Measurements from ENCODE around the gene ALKBH2.

Gene ALKBH2

DNA sequence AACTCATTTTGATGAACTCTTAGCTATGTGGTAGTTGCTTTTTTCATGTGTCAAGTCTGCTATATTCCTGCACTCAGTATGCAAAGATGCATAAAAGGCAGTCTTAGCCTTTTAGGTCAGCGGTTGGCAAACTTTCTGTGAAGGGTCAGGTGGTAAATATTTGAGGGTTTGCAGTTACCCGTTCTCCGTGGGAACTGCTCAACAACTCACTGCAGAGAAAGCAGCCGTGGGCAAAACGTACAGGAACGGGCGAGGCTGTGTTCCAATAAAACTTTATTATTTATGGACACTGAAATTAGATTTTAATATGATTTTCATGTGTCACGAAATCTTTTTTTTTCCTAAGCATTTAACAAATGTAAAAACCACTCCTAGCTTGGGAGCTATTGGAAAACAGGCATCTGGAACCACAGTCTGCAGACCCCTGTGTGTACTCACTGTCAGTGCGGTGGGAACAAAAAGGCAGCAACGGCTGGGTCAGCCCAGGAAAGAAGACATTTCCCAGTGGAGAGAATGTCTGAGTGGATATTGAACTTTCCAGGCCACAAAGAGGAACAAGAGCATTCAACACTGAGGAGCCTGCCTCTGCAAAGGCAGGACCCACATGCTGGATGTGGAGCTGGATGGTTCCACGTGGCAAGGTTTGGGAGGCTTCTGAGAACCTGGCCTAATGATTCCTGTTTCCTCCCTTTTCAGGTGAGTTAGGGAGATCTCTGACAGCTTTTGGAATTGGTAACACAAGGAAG lies 19.6 kb upstream of the ALKBH2 start:
- H3K4me1 ChIP-seq (ENCODE audit: control insufficient read depth, insufficient read depth, low read length), result peaks cover 71% of the 10 kb centered on the region
- DNase-seq (ENCODE audit: low read depth), result no peak
- H3K27me3 ChIP-seq (replicated peaks; ENCODE audit: control insufficient read depth, insufficient read depth, low read length), result no peaks in the 10 kb centered on the region
- no peaks in the 10 kb centered on the region for H3K9me3 ChIP-seq (ENCODE audit: control insufficient read depth, low read length)
- peak overlapping the region; percentile 50 for H3K9ac ChIP-seq (ENCODE audit: low read length)
- H3K36me3 ChIP-seq (ENCODE audit: control insufficient read depth, insufficient read depth, low read length, severe bottlenecking), result peaks cover 23% of the 10 kb centered on the region
- H3K4me3 ChIP-seq (ENCODE audit: low read length), result peak overlapping the region; percentile 38

DNA sequence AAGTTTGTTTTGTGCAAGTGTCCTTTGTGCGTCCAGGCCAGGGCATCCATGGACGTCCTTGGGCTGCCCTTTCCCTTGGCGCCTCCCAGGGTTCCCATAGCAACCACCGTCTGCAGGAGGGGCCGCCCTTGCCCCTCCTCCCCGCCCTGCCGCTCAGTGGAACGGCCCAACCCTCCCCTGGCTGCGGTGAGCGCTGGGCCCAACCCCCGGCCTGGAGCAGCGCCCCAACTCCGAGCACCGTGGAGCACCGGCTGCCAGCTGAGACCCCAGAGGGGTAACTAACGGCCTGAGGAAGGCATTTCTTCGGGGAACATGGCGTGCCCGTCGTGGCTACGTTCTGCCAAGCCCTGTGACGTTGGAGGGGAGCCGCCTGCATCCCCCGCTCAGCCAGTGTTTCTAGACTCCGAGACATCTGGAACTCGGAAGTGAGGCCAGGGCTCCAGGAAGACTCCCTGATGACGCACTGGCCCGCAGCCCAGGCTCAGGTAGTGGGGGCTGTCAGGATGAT lies 17.8 kb upstream of the ALKBH2 start:
- Histone ChIP-seq H3K27me3 (replicated peaks; ENCODE audit: control insufficient read depth, insufficient read depth, low read length) (no peaks in the 10 kb centered on the region), H3K36me3 (ENCODE audit: control insufficient read depth, insufficient read depth, low read length, severe bottlenecking) (peaks cover 37% of the 10 kb centered on the region), H3K4me3 (ENCODE audit: low read length) (peak overlapping the region; percentile 84), H3K4me1 (ENCODE audit: control insufficient read depth, insufficient read depth, low read length) (peaks cover 55% of the 10 kb centered on the region), H3K9ac (ENCODE audit: low read length) (peak overlapping the region; percentile 77), H3K9me3 (ENCODE audit: control insufficient read depth, low read length) (no peaks in the 10 kb centered on the region)
- peak; percentile 95 for DNase-seq (ENCODE audit: low read depth)

DNA sequence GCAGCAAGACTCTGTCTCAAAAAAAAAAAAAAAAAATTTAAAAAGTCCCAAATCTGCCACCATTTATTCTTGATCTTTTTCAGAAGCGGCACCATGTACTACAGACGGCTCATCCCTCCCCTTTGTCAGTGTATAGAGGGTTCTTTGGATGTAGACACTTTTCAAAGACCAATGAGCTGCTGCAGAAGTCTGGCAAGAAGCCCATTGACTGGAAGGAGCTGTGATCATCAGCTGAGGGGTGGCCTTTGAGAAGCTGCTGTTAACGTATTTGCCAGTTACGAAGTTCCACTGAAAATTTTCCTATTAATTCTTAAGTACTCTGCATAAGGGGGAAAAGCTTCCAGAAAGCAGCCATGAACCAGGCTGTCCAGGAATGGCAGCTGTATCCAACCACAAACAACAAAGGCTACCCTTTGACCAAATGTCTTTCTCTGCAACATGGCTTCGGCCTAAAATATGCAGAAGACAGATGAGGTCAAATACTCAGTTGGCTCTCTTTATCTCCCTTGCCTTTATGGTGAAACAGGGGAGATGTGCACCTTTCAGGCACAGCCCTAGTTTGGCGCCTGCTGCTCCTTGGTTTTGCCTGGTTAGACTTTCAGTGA lies 16.6 kb upstream of the ALKBH2 start:
- no peak overlapping the region for H3K4me3 ChIP-seq (ENCODE audit: low read length)
- no peaks in the 10 kb centered on the region for H3K9me3 ChIP-seq (ENCODE audit: control insufficient read depth, low read length)
- no peak for DNase-seq (ENCODE audit: low read depth)
- H3K4me1 ChIP-seq (ENCODE audit: control insufficient read depth, insufficient read depth, low read length), result peaks cover 44% of the 10 kb centered on the region
- peak overlapping the region; percentile 77 for H3K9ac ChIP-seq (ENCODE audit: low read length)
- H3K36me3 ChIP-seq (ENCODE audit: control insufficient read depth, insufficient read depth, low read length, severe bottlenecking), result peaks cover 49% of the 10 kb centered on the region
- H3K27me3 ChIP-seq (replicated peaks; ENCODE audit: control insufficient read depth, insufficient read depth, low read length), result no peaks in the 10 kb centered on the region

DNA sequence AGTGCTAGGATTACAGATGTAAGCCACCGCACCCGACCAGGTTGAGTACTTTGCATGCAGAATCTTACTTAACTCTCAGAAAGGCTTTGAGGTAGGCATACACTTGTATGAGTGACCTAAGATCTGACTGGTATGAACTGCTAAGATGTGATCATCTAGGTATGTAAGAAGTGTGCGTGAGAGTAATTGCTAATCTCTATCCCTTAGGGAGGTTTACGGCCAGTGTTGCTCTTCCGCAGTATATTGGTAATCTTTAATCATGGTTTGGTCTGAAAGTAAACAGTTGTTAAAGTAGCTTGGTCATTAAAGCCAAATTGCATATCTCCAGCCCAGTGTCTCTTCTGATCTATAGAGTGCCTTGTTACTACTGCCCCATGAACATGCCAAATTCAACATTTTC lies 11.9 kb upstream of the ALKBH2 start:
- H3K4me1 ChIP-seq (ENCODE audit: control insufficient read depth, insufficient read depth, low read length), result peaks cover 28% of the 10 kb centered on the region
- H3K36me3 ChIP-seq (ENCODE audit: control insufficient read depth, insufficient read depth, low read length, severe bottlenecking), result peaks cover 74% of the 10 kb centered on the region
- DNase-seq (ENCODE audit: low read depth), result no peak
- H3K4me3 ChIP-seq (ENCODE audit: low read length), result no peak overlapping the region
- H3K9ac ChIP-seq (ENCODE audit: low read length), result no peak overlapping the region
- no peaks in the 10 kb centered on the region for H3K9me3 ChIP-seq (ENCODE audit: control insufficient read depth, low read length)
- H3K27me3 ChIP-seq (replicated peaks; ENCODE audit: control insufficient read depth, insufficient read depth, low read length), result no peaks in the 10 kb centered on the region

DNA sequence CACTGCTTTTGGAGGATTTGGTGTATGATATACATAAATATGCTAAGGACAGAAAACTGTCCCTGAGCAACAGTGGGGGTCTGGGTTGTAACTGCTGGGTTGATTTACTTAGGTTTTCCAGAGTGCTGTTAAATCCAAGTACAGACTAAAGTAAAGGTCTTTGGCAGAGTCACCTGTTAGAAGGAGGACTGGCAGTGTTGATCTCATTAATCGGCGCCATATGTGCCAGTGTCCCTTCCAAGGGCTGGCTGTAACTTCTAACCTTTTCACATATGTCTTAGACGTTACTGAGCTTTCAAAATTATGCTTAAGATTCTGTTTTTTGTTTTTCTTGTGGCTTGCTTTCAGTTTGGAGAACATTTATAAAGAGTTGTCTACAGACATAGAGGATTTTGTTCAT lies 9.2 kb upstream of the ALKBH2 start:
- peaks cover 49% of the 10 kb centered on the region for H3K36me3 ChIP-seq (ENCODE audit: control insufficient read depth, insufficient read depth, low read length, severe bottlenecking)
- no peak for DNase-seq (ENCODE audit: low read depth)
- no peaks in the 10 kb centered on the region for H3K9me3 ChIP-seq (ENCODE audit: control insufficient read depth, low read length)
- H3K27me3 ChIP-seq (replicated peaks; ENCODE audit: control insufficient read depth, insufficient read depth, low read length), result no peaks in the 10 kb centered on the region
- peak overlapping the region; percentile 44 for H3K4me3 ChIP-seq (ENCODE audit: low read length)
- peak overlapping the region; percentile 72 for H3K9ac ChIP-seq (ENCODE audit: low read length)
- peaks cover 35% of the 10 kb centered on the region for H3K4me1 ChIP-seq (ENCODE audit: control insufficient read depth, insufficient read depth, low read length)

DNA sequence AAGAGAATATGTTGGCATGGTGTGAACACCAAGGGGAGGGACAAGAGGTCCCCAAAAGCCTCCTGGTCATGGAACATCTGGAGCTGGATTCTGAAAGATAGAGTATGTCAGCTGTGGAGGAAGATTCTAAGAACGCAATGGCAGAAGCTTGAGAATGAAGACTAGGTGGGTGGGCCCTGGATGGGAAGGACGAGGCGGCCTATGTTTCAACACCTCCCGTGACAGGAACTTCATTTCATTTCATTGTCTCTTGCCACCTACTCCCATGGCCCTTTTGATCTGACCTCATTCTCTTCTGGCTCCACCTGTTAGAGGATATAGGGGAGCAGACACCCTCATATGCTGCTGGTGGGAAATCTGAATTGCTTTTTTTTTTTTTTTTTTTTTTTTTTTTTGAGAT lies 7.5 kb upstream of the ALKBH2 start:
- Histone ChIP-seq H3K4me1 (ENCODE audit: control insufficient read depth, insufficient read depth, low read length) (peaks cover 35% of the 10 kb centered on the region), H3K4me3 (ENCODE audit: low read length) (peak overlapping the region; percentile 98), H3K27me3 (replicated peaks; ENCODE audit: control insufficient read depth, insufficient read depth, low read length) (no peaks in the 10 kb centered on the region), H3K9me3 (ENCODE audit: control insufficient read depth, low read length) (no peaks in the 10 kb centered on the region), H3K9ac (ENCODE audit: low read length) (no peak overlapping the region), H3K36me3 (ENCODE audit: control insufficient read depth, insufficient read depth, low read length, severe bottlenecking) (peaks cover 36% of the 10 kb centered on the region)
- no peak for DNase-seq (ENCODE audit: low read depth)

DNA sequence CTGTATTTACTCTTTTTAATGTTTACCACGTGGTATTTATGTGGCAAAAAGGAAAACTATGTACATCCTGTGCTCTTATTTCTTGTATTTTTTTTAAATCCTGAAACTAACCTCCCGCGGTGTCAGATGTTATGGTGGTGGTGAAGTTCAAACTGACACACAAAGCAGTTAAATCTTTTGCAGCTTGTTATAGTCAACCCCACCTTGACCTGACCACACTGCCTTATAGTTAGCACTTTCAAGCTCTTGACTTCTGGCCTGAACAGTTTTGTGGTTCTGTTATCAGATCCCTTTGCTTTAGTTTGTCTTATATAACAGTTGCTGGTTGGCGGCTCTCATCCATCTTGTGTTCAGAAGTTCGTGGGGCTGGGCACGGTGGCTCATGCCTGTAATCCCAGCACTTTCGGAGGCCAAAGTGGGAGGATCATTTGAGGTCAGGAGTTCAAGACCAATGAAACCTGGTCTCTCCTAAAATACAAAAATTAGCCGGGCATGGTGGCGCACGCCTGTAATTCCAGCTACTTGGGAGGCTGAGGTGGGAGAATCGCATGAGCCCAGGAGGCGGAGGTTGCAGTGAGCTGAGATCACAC lies 6.3 kb upstream of the ALKBH2 start:
- peak; percentile 25 for DNase-seq (ENCODE audit: low read depth)
- H3K4me3 ChIP-seq (ENCODE audit: low read length), result peak overlapping the region; percentile 98

DNA sequence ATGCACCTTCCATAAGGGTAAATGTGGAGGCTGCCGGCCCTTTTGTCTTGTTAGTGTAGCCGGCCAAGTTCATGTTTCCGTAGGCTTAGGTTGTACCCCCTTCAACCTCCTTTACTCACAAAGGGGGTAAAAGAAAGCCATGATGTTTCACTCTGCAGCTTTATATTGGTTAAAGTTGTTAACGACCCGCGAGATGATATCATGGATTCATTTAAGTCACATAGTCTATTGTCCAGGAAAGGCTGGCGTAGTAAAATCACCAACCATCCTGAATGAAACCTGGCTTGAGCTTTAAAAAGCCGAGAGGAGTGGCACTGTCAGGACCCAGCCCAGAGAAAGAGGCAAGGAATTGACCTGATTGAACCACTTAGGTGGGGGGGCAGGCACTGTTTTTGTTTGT lies 5.4 kb upstream of the ALKBH2 start:
- no peaks in the 10 kb centered on the region for H3K9me3 ChIP-seq (ENCODE audit: control insufficient read depth, low read length)
- H3K4me3 ChIP-seq (ENCODE audit: low read length), result peak overlapping the region; percentile 98
- H3K27me3 ChIP-seq (replicated peaks; ENCODE audit: control insufficient read depth, insufficient read depth, low read length), result no peaks in the 10 kb centered on the region
- H3K4me1 ChIP-seq (ENCODE audit: control insufficient read depth, insufficient read depth, low read length), result peaks cover 35% of the 10 kb centered on the region
- H3K9ac ChIP-seq (ENCODE audit: low read length), result peak overlapping the region; percentile 98
- peak; percentile 47 for DNase-seq (ENCODE audit: low read depth)
- peaks cover 15% of the 10 kb centered on the region for H3K36me3 ChIP-seq (ENCODE audit: control insufficient read depth, insufficient read depth, low read length, severe bottlenecking)

More for the DNA sequence above, 6.3 kb upstream of the ALKBH2 start:
- no peaks in the 10 kb centered on the region for H3K9me3 ChIP-seq (ENCODE audit: control insufficient read depth, low read length)
- peak overlapping the region; percentile 98 for H3K9ac ChIP-seq (ENCODE audit: low read length)
- peaks cover 35% of the 10 kb centered on the region for H3K4me1 ChIP-seq (ENCODE audit: control insufficient read depth, insufficient read depth, low read length)
- no peaks in the 10 kb centered on the region for H3K27me3 ChIP-seq (replicated peaks; ENCODE audit: control insufficient read depth, insufficient read depth, low read length)
- H3K36me3 ChIP-seq (ENCODE audit: control insufficient read depth, insufficient read depth, low read length, severe bottlenecking), result peaks cover 24% of the 10 kb centered on the region

DNA sequence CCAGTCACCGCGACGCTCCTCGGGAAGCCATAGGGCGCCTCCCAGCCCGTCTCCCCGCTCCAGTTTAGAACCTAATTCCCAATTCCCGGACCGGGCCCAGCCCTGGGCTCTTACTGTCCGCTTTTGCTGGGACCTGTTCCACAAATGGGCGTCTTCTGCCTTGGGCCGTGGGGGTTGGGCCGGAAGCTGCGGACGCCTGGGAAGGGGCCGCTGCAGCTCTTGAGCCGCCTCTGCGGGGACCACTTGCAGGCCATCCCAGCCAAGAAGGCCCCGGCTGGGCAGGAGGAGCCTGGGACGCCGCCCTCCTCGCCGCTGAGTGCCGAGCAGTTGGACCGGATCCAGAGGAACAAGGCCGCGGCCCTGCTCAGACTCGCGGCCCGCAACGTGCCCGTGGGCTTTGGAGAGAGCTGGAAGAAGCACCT lies 4.9 kb upstream of the ALKBH2 start:
- Histone ChIP-seq H3K9ac (ENCODE audit: low read length) (peak overlapping the region; percentile 98), H3K4me1 (ENCODE audit: control insufficient read depth, insufficient read depth, low read length) (peaks cover 35% of the 10 kb centered on the region), H3K4me3 (ENCODE audit: low read length) (peak overlapping the region; percentile 98), H3K9me3 (ENCODE audit: control insufficient read depth, low read length) (no peaks in the 10 kb centered on the region), H3K36me3 (ENCODE audit: control insufficient read depth, insufficient read depth, low read length, severe bottlenecking) (peaks cover 11% of the 10 kb centered on the region), H3K27me3 (replicated peaks; ENCODE audit: control insufficient read depth, insufficient read depth, low read length) (no peaks in the 10 kb centered on the region)
- peak; percentile 82 for DNase-seq (ENCODE audit: low read depth)

DNA sequence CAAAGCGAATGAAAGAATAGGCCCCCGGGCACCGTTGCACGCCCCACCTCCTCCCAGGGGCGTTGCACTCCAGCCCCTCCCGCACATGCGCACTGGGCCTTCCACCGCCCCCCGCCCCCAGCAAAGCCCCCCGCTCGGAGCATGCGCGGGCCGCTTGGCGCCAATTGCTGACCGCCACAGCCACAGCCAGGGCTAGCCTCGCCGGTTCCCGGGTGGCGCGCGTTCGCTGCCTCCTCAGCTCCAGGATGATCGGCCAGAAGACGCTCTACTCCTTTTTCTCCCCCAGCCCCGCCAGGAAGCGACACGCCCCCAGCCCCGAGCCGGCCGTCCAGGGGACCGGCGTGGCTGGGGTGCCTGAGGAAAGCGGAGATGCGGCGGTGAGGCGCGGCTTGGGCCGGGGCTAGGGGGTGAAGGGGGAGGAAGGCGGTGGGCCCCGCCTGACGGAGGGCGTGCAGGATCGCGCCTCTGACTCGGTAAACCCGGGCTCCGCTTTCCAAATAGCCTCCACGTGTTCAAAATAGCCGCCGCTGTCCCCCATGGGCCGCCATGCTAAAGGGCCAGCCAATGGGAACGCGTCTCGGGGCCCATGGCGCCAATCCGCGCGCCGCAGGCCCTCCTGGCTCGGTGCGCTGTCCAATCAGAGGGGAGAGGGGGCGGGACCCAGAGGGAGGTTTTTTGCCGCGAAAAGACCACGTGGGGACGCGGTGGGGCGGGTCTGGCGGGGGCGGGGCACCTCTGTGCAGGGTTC lies 4.3 kb upstream of the ALKBH2 start, which contains the start of gene UNG:
Gene UNG, plus strand, starts transcription at position 163 of the 748 bp plus-strand sequence. Its CDS starts 83 bp downstream, at position 246.
- Histone ChIP-seq H3K27me3 (replicated peaks; ENCODE audit: control insufficient read depth, insufficient read depth, low read length) (no peaks in the 10 kb centered on the region), H3K9me3 (ENCODE audit: control insufficient read depth, low read length) (no peaks in the 10 kb centered on the region), H3K9ac (ENCODE audit: low read length) (peak within 1 kb of the TSS; percentile 98), H3K4me1 (ENCODE audit: control insufficient read depth, insufficient read depth, low read length) (peaks cover 40% of the 10 kb centered on the region), H3K36me3 (ENCODE audit: control insufficient read depth, insufficient read depth, low read length, severe bottlenecking) (peaks cover 6% of the 10 kb centered on the region), H3K4me3 (ENCODE audit: low read length) (peak within 1 kb of the TSS; percentile 98)
- DNase-seq (ENCODE audit: low read depth), result peak; percentile 99

DNA sequence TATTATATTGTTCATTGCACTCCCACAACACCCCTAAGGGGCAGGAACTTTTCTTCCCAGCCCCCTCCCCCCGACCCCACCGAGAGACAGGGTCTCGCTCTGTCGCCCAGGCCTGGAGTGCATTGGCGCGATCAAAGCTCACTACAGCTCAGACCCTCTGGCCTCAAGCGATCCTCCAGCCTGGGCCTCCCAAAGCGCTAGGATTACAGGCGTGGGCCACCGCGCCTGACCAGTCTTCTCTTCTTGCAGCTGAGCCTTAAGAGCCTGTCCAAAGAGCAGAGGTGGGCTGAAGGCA lies 3.8 kb upstream of the ALKBH2 start:
- Histone ChIP-seq H3K9me3 (ENCODE audit: control insufficient read depth, low read length) (no peaks in the 10 kb centered on the region), H3K4me3 (ENCODE audit: low read length) (peak overlapping the region; percentile 78), H3K27me3 (replicated peaks; ENCODE audit: control insufficient read depth, insufficient read depth, low read length) (no peaks in the 10 kb centered on the region), H3K9ac (ENCODE audit: low read length) (no peak overlapping the region), H3K36me3 (ENCODE audit: control insufficient read depth, insufficient read depth, low read length, severe bottlenecking) (peaks cover 4% of the 10 kb centered on the region), H3K4me1 (ENCODE audit: control insufficient read depth, insufficient read depth, low read length) (peaks cover 40% of the 10 kb centered on the region)
- no peak for DNase-seq (ENCODE audit: low read depth)

Measured in adipocyte (in vitro differentiated cells).